PFSK-1 (cell line): ENCODE measurements around the gene TECTA.

Source experiments
- FOXP2 ChIP-seq: optimal IDR thresholded peaks from 2 replicates; pipeline ENCODE3; 2011; ENCODE audit warnings: borderline replicate concordance, control low read depth, inconsistent platforms; ENCODE audit not compliant: insufficient read depth; ENCODE audit errors: extremely low read length, extremely low read depth
- POLR2AphosphoS5 ChIP-seq: IDR thresholded peaks from 2 replicates; pipeline ENCODE4 v1.6.1; 2012; ENCODE audit warnings: low read depth, mild to moderate bottlenecking, control low read depth, low read length, moderate library complexity
- SIN3A ChIP-seq: IDR thresholded peaks from 2 replicates; pipeline ENCODE4 v1.6.1; 2012; ENCODE audit warnings: mild to moderate bottlenecking, low read length, moderate library complexity, borderline replicate concordance; ENCODE audit not compliant: insufficient read depth
- TAF1 ChIP-seq: IDR thresholded peaks from 2 replicates; pipeline ENCODE4 v1.6.1; 2012; ENCODE audit warnings: low read length, control low read depth, borderline replicate concordance; ENCODE audit not compliant: insufficient read depth
- TF ChIP-seq, protein P1 (sequence below), 2 experiments: IDR thresholded peaks; 2 replicates each; pipeline versions ENCODE4 v1.6.1 to v1.8.0; 2011 to 2012; ENCODE audit warnings: low read depth in 2 of 2, low read length in 2 of 2, control low read depth in 1 of 2, inconsistent platforms in 1 of 2, mild to moderate bottlenecking in 1 of 2, moderate library complexity in 1 of 2; ENCODE audit not compliant: insufficient read depth in 1 of 2

Gene TECTA

DNA sequence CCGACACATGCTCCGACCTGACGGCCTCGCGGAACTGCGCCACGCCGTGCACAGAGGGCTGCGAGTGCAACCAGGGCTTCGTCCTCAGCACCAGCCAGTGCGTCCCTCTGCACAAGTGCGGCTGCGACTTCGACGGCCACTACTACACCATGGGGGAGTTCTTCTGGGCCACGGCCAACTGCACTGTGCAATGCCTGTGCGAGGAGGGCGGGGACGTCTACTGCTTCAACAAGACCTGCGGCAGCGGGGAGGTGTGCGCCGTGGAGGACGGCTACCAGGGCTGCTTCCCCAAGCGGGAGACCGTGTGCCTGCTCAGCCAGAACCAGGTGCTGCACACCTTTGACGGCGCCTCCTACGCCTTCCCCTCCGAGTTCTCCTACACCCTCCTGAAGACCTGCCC, 26.8 kb downstream of the TECTA start:
- no peak for TF ChIP-seq TAF1
- no peak for TF ChIP-seq POLR2AphosphoS5
- no peak for TF ChIP-seq SIN3A
- no peak for TF ChIP-seq FOXP2
- TF ChIP-seq, protein P1, sequence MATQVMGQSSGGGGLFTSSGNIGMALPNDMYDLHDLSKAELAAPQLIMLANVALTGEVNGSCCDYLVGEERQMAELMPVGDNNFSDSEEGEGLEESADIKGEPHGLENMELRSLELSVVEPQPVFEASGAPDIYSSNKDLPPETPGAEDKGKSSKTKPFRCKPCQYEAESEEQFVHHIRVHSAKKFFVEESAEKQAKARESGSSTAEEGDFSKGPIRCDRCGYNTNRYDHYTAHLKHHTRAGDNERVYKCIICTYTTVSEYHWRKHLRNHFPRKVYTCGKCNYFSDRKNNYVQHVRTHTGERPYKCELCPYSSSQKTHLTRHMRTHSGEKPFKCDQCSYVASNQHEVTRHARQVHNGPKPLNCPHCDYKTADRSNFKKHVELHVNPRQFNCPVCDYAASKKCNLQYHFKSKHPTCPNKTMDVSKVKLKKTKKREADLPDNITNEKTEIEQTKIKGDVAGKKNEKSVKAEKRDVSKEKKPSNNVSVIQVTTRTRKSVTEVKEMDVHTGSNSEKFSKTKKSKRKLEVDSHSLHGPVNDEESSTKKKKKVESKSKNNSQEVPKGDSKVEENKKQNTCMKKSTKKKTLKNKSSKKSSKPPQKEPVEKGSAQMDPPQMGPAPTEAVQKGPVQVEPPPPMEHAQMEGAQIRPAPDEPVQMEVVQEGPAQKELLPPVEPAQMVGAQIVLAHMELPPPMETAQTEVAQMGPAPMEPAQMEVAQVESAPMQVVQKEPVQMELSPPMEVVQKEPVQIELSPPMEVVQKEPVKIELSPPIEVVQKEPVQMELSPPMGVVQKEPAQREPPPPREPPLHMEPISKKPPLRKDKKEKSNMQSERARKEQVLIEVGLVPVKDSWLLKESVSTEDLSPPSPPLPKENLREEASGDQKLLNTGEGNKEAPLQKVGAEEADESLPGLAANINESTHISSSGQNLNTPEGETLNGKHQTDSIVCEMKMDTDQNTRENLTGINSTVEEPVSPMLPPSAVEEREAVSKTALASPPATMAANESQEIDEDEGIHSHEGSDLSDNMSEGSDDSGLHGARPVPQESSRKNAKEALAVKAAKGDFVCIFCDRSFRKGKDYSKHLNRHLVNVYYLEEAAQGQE (IDR thresholded peaks at IDR 0.05; ENCODE audit: insufficient read depth in 1 of 2, low read depth in 2 of 2, low read length in 2 of 2) = no peak

- TF ChIP-seq, protein P1 (IDR thresholded peaks at IDR 0.05; ENCODE audit: insufficient read depth in 1 of 2, low read depth in 2 of 2, low read length in 2 of 2) = no peak
- no peak for TF ChIP-seq POLR2AphosphoS5
- no peak for TF ChIP-seq FOXP2
- TF ChIP-seq SIN3A = no peak
- TF ChIP-seq TAF1 = no peak
Observed at GRCh38 chr11:121129362-121130340, 28.6 kb downstream of the TECTA start.

GRCh38 chr11:121131656-121132055, 30.6 kb downstream of the TECTA start:
- TF ChIP-seq SIN3A (no peak), TAF1 (no peak), POLR2AphosphoS5 (no peak), FOXP2 (no peak)
- TF ChIP-seq, protein P1 (IDR thresholded peaks at IDR 0.05; ENCODE audit: insufficient read depth in 1 of 2, low read depth in 2 of 2, low read length in 2 of 2) = no peak

DNA sequence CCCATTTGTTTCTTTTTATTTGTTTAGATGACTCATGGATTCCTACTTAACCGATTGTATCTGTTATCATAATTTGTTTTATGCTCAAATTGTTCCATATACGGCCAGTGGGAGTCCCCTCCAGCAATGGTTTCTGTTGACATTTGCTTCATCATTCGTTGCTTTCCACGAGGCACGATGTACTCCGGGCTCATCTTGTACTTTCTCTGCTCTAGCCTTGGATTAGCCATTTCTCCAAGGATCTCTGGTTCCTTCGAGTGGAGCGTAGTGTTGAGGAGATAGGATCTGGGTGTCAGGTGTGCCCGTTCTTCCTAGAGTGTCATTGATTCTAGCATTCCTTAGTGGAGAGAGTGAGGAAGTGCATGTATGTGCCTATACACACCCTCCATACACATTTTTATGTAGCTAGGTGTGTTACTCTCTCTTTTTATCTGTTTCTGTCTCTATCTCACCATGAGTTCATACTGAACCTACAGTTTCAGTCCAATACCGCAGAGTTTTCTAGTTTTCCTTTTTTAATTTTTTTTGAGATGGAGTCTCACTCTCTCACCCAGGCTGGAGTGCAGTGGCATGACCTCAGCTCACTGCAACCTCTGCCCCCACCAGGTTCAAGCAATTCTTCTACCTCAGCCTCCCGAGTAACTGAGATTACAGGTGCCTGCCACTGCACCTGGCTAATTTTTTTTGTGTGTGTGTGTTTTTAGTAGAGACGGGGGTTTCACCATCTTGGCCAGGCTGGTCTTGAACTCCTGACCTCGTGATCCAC, 31.4 kb downstream of the TECTA start:
- TF ChIP-seq POLR2AphosphoS5 (no peak), SIN3A (no peak), TAF1 (no peak), FOXP2 (no peak)
- TF ChIP-seq, protein P1 (IDR thresholded peaks at IDR 0.05; ENCODE audit: insufficient read depth in 1 of 2, low read depth in 2 of 2, low read length in 2 of 2) = no peak
